KMS-11 (cell line): ENCODE measurements around the gene KCNAB1.

Experiments used
- H2AFZ ChIP-seq: fragments of 200-600 bp; sonication (generic); 2 replicates; pipeline ENCODE4 v1.6.1; 2016; ENCODE audit warnings: antibody characterized with exemption, mixed run types, low read depth
- H3K27ac ChIP-seq: fragments of 200-600 bp; sonication (generic); 2 replicates; pipeline ENCODE4 v1.6.1; 2016; ENCODE audit warnings: mild to moderate bottlenecking, mixed run types
- H3K27me3 ChIP-seq: fragments of 200-600 bp; sonication (generic); 2 replicates; pipeline ENCODE4 v1.6.1; 2017; ENCODE audit warnings: mild to moderate bottlenecking, low read depth, mixed run types, moderate library complexity; ENCODE audit not compliant: insufficient read depth
- H3K36me3 ChIP-seq: fragments of 200-600 bp; sonication (generic); 2 replicates; pipeline ENCODE4 v1.6.1; 2017; ENCODE audit warnings: mild to moderate bottlenecking, mixed run types; ENCODE audit not compliant: insufficient read depth
- H3K4me1 ChIP-seq: fragments of 200-600 bp; sonication (generic); 2 replicates; pipeline ENCODE4 v1.6.1; 2016; ENCODE audit warnings: mild to moderate bottlenecking, low read depth, mixed run types; ENCODE audit not compliant: poor library complexity, severe bottlenecking
- H3K4me2 ChIP-seq: fragments of 200-600 bp; sonication (generic); 2 replicates; pipeline ENCODE4 v1.7.0; 2016; ENCODE audit warnings: mild to moderate bottlenecking, mixed run types
- H3K4me3 ChIP-seq: fragments of 200-600 bp; sonication (generic); IDR thresholded peaks from 2 replicates; pipeline ENCODE4 v1.6.1; 2017; ENCODE audit warnings: low read depth, low read length, mixed read lengths; ENCODE audit not compliant: insufficient read depth
- H3K79me2 ChIP-seq: fragments of 200-600 bp; sonication (generic); 2 replicates; pipeline ENCODE4 v1.6.1; 2016; ENCODE audit warnings: low read depth, mixed run types; ENCODE audit not compliant: insufficient read depth
- H3K9ac ChIP-seq: fragments of 200-600 bp; sonication (generic); 2 replicates; pipeline ENCODE4 v1.6.1; 2016; ENCODE audit warnings: mild to moderate bottlenecking, mixed run types
- H4K20me1 ChIP-seq: fragments of 200-600 bp; sonication (generic); 2 replicates; pipeline ENCODE4 v1.6.1; 2016; ENCODE audit warnings: mild to moderate bottlenecking, mixed run types; ENCODE audit not compliant: insufficient read depth
- CTCF ChIP-seq: fragments of 200-600 bp; sonication (generic); conservative IDR thresholded peaks from 2 replicates; pipeline ENCODE4 v1.6.1; 2017; ENCODE audit warnings: low read depth, mild to moderate bottlenecking, antibody characterized with exemption, low read length, moderate library complexity, mixed read lengths

KCNAB1 gene

GRCh38 chr3:156175570-156175969 lies 55.2 kb downstream of the KCNAB1 start:
- no peak overlapping the region for H3K4me2 ChIP-seq
- H3K36me3 ChIP-seq: no peaks in the 10 kb centered on the region
- no peak overlapping the region for H2AFZ ChIP-seq
- H3K4me3 ChIP-seq: no peak overlapping the region
- no peaks in the 10 kb centered on the region for H3K4me1 ChIP-seq
- no peaks in the 10 kb centered on the region for H3K27me3 ChIP-seq
- H3K9ac ChIP-seq: no peak overlapping the region
- no peak for TF ChIP-seq CTCF
- H3K79me2 ChIP-seq: no peaks in the 10 kb centered on the region
- no peaks in the 10 kb centered on the region for H4K20me1 ChIP-seq
- H3K27ac ChIP-seq: no peak overlapping the region

GRCh38 chr3:156176048-156176447 lies 55.7 kb downstream of the KCNAB1 start:
- Histone ChIP-seq H3K79me2 (no peaks in the 10 kb centered on the region), H3K27me3 (no peaks in the 10 kb centered on the region), H3K36me3 (no peaks in the 10 kb centered on the region), H3K27ac (no peak overlapping the region), H4K20me1 (no peaks in the 10 kb centered on the region), H3K4me3 (no peak overlapping the region), H2AFZ (no peak overlapping the region), H3K4me1 (no peaks in the 10 kb centered on the region), H3K9ac (no peak overlapping the region), H3K4me2 (no peak overlapping the region)
- TF ChIP-seq CTCF: no peak

GRCh38 chr3:156176629-156177210 lies 56.3 kb downstream of the KCNAB1 start:
- H3K79me2 ChIP-seq: no peaks in the 10 kb centered on the region
- H3K4me3 ChIP-seq: no peak overlapping the region
- H3K4me1 ChIP-seq: no peaks in the 10 kb centered on the region
- no peaks in the 10 kb centered on the region for H3K27me3 ChIP-seq
- no peak overlapping the region for H2AFZ ChIP-seq
- H3K36me3 ChIP-seq: no peaks in the 10 kb centered on the region
- H3K9ac ChIP-seq: no peak overlapping the region
- TF ChIP-seq CTCF: no peak
- no peak overlapping the region for H3K4me2 ChIP-seq
- H3K27ac ChIP-seq: no peak overlapping the region
- no peaks in the 10 kb centered on the region for H4K20me1 ChIP-seq

- Histone ChIP-seq H3K9ac (no peak overlapping the region), H3K27ac (no peak overlapping the region), H3K4me3 (no peak overlapping the region), H3K4me2 (no peak overlapping the region), H3K79me2 (no peaks in the 10 kb centered on the region), H2AFZ (no peak overlapping the region), H4K20me1 (no peaks in the 10 kb centered on the region), H3K27me3 (no peaks in the 10 kb centered on the region), H3K4me1 (no peaks in the 10 kb centered on the region), H3K36me3 (no peaks in the 10 kb centered on the region)
- no peak for TF ChIP-seq CTCF
These were observed 59.7 kb downstream of the KCNAB1 start for GRCh38 chr3:156180077-156180476.
